GM18511 (cell line): ENCODE data around the gene EDN2.

Experiments
- ATAC-seq: cut with Tn5 transposase; IDR thresholded peaks from one replicate; pipeline ENCODE4 v1.9.1; 2021; ENCODE audit warnings: mild to moderate bottlenecking, moderate library complexity; ENCODE audit not compliant: unreplicated experiment

EDN2 gene

GRCh38 chr1:41500378-41500777 is 15.9 kb upstream of the EDN2 start:
- no peak for ATAC-seq

- no peak for ATAC-seq
These were observed 15.1 kb upstream of the EDN2 start for GRCh38 chr1:41499591-41499990.

DNA sequence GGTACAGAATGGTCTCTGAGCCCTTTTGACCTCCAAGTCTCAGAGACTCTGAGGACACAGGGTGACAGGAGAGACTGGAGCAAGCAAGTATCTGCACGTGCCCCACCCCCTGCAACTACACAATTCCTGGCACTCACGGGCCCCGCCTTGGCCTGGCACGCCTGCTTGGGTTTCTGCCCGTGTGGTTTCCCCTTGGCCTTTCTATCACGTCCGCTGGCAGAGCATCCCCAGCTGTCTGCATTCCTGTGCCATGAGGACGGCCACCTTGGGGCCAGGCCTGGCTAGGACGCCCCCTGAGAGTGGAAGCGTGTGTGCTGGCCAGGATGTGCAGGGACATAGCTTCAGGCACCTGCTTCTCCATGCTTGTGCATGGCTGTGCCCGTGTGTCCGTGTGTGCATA is 14.3 kb upstream of the EDN2 start:
- no peak for ATAC-seq

- ATAC-seq: no peak
These were observed 13.9 kb upstream of the EDN2 start for GRCh38 chr1:41498391-41498790.

GRCh38 chr1:41497461-41498030 is 13.1 kb upstream of the EDN2 start:
- no peak for ATAC-seq

DNA sequence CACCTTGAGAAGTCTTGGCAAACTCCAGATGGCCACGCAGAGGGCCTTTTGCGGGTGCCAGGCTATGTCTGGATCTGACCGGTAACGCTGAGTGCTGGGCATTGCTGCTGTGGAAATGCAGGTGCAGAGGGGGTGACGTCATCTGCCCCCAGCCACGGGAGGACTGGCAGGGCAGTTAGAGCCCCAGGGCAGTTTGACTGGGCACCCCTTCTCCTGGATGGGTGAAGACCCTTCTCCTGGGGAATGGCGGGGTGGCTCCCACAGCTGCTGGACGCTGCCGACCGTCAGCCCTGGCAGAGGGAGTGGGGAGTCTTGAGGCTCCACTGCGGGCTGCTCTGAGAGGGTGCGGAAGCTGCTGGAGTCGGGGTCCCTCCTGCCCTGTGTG is 12.6 kb upstream of the EDN2 start:
- no peak for ATAC-seq

- ATAC-seq: no peak
These were observed 11.9 kb upstream of the EDN2 start for GRCh38 chr1:41496080-41497055.

- ATAC-seq: no peak
These were observed 10.9 kb upstream of the EDN2 start for GRCh38 chr1:41495210-41495948.

- ATAC-seq: no peak
These were observed 10.1 kb upstream of the EDN2 start for GRCh38 chr1:41494351-41495209.

GRCh38 chr1:41493626-41494350 is 9.3 kb upstream of the EDN2 start:
- no peak for ATAC-seq

DNA sequence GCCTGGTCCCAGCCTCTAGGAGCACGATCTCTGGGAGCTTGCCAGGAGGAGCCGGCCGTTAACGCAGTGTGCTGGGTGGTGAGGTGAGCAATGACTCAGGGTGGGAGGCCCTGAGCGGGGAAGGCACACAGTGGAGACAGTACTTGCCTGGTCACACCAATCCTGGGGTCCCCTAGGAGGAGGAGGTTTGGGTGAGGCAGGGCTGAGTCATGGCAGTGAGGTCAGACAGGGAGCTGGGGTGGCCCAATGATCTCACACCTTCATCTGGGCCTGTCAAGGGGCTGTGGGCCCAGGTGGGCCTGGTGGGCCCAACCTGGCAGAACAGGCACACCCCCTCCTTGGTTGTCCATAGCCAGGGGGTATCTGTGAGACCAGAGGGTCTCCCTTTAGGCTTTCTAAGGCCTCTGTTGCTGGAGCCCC is 8.6 kb upstream of the EDN2 start:
- no peak for ATAC-seq

- no peak for ATAC-seq
These were observed 7.9 kb upstream of the EDN2 start for GRCh38 chr1:41492341-41492848.

DNA sequence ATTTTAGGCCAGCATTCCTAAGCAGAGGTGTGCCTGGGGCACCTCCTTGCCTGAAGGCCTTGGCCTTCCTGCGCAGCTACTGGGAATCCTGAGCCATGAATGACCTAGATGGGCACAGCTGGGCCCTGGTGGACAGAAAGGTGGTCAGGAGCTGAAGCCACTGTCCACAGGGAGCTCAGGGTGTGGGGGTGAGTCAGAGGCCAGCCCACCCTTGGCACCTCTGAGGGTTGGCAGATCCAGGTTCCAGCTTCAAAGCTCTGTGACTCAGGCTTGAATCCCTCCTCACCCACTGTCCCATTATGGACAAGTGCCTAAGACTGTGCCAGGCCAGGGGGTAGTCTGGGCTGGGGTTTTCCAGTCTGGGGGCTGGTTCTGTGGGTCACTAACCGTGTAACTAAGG is 6.4 kb upstream of the EDN2 start:
- ATAC-seq: no peak

DNA sequence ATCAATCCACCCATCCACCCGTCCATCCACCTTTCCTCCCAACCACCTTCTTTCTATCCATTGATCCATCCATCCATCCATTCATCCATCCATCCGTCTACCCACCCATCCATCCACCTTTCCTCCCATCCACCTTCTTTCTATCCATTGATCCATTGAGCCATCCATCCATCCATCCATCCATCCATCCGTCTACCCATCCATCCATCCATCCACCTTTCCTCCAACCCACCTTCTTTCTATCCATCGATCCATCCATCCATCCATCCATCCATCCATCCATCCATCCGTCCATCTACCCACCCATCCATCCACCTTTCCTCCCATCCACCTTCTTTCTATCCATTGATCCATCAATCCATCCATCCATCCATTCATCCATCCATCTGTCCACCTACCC is 5.1 kb upstream of the EDN2 start:
- ATAC-seq: no peak

- no peak for ATAC-seq
These were observed 3.8 kb upstream of the EDN2 start for GRCh38 chr1:41488040-41488951.

DNA sequence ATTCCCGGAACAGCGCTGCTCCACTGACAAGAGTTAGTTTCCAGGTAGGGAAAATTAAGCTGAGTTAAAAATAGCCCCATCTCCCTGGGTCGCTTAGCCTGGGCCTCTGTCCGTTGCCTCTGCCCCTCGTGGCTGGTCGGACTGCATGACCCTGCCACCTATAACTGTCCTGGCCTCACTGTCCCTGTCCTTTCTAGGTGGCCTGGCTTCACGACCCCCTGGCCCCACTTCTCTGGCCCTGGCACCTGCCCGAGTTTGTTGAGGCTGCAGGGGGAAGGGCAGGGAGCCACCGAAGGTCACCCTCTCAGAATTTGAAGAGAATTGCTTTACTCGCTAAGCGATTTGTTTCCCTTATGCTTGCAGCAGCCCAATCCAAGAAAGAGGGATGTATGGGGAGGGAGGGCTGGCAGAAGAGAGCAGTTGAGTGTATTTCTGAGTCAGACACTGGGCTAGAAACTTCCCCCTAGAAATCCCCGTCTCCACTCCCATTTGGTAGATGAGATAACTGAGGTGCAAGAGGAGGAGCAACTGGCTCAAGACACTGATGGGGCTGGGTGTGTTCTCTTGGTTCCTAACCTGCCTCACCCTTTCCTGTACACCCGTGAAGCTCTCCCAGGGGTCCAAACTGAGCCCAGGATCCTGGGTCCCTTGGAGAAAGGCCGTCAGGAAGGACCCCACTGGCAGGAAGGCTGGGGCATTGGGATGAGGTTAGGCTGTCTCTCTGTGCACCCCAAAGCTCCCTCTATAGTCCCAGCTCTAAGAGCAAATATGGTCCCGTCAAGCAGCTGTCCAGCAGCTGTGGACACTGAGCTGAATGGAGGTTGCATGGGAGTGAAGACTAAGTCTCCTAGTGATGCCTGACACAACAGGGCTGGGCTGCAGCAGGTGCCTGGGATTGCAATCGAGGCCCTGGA is 2.9 kb upstream of the EDN2 start:
- no peak for ATAC-seq

- ATAC-seq: no peak
These were observed 2.1 kb upstream of the EDN2 start for GRCh38 chr1:41486371-41487125.
